Astrocyte of the cerebellum (primary cell): Measurements from ENCODE around the gene CSNK1A1L.

Source experiments
- DNase-seq: peaks from one replicate; pipeline ENCODE4 v3.0.0-alpha.2; 2011; ENCODE audit warnings: low read depth
- H3K4me3 ChIP-seq: 2 replicates; pipeline ENCODE4 v1.5.1; 2011; ENCODE audit warnings: mild to moderate bottlenecking, low read depth, low read length, moderate library complexity
- CTCF ChIP-seq: IDR thresholded peaks from 2 replicates; pipeline ENCODE4 v1.5.1; 2012; ENCODE audit warnings: low read length, low read depth, moderate library complexity, mild to moderate bottlenecking; ENCODE audit errors: missing control alignments
- in situ Hi-C: cut with HindIII; loops from 2 replicates; pipeline ENCODE4 v1.10.0; 2017; ENCODE audit warnings: low sequenced_read_pairs

Gene CSNK1A1L

GRCh38 chr13:37134411-37135041 lies 29.1 kb upstream of the CSNK1A1L start:
- no peak for TF ChIP-seq CTCF
- in situ Hi-C loops, result no loop called here
- H3K4me3 ChIP-seq, result no peak overlapping the region
- DNase-seq, result peak; percentile 34

GRCh38 chr13:37132211-37132610 lies 26.7 kb upstream of the CSNK1A1L start:
- in situ Hi-C loops, result no loop called here
- no peak for TF ChIP-seq CTCF
- no peak for DNase-seq
- H3K4me3 ChIP-seq, result no peak overlapping the region

- no peak for DNase-seq
- TF ChIP-seq CTCF, result no peak
- H3K4me3 ChIP-seq, result no peak overlapping the region
- in situ Hi-C loops, result no loop called here
Measured at GRCh38 chr13:37131092-37131491, 25.6 kb upstream of the CSNK1A1L start.

- no peak for TF ChIP-seq CTCF
- DNase-seq, result no peak
- in situ Hi-C loops, result no loop called here
- H3K4me3 ChIP-seq, result no peak overlapping the region
Measured at GRCh38 chr13:37129866-37130265, 24.4 kb upstream of the CSNK1A1L start.

GRCh38 chr13:37127691-37128241 lies 22.3 kb upstream of the CSNK1A1L start:
- in situ Hi-C loops, result no loop called here
- no peak overlapping the region for H3K4me3 ChIP-seq
- peak; percentile 89 for DNase-seq
- no peak for TF ChIP-seq CTCF

GRCh38 chr13:37123337-37123736 lies 17.9 kb upstream of the CSNK1A1L start:
- DNase-seq, result no peak
- in situ Hi-C loops, result loop anchor here (25.0 kb wide), 1 partner anchor 464 kb away; the partner anchor contains the start of gene POSTN
- no peak for TF ChIP-seq CTCF
- no peak overlapping the region for H3K4me3 ChIP-seq
